ENCODE measurements around the gene ZNFX1. TPM values are rescaled to one million over a fixed set of nuclear protein-coding genes. Genes with fewer than 3 reads are reported as not detected.

Gene ZNFX1
- total RNA-seq, 1 experiment from 2014 or later = 11.0 TPM

GRCh38 chr20:49318091-49318429 lies 40.2 kb upstream of the ZNFX1 start (continued):
- no peak for TF ChIP-seq STAT6 (CRISPR knock-in tag; conservative IDR thresholded peaks at IDR 0.05; ENCODE audit: low read depth)
- no peak for TF ChIP-seq PRRX2 (CRISPR knock-in tag; IDR thresholded peaks at IDR 0.05)
- no peak for TF ChIP-seq GRHL2 (CRISPR knock-in tag; IDR thresholded peaks at IDR 0.05; ENCODE audit: insufficient replicate concordance, severe bottlenecking)
- no peak for TF ChIP-seq JAZF1 (CRISPR knock-in tag; IDR thresholded peaks at IDR 0.05)
- no peak for TF ChIP-seq E2F5 (CRISPR knock-in tag; IDR thresholded peaks at IDR 0.05)
- TF ChIP-seq ZNF423 (CRISPR knock-in tag; IDR thresholded peaks at IDR 0.05) = no peak
- TF ChIP-seq, protein P1, sequence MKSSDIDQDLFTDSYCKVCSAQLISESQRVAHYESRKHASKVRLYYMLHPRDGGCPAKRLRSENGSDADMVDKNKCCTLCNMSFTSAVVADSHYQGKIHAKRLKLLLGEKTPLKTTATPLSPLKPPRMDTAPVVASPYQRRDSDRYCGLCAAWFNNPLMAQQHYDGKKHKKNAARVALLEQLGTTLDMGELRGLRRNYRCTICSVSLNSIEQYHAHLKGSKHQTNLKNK (CRISPR knock-in tag; IDR thresholded peaks at IDR 0.05) = no peak

DNA sequence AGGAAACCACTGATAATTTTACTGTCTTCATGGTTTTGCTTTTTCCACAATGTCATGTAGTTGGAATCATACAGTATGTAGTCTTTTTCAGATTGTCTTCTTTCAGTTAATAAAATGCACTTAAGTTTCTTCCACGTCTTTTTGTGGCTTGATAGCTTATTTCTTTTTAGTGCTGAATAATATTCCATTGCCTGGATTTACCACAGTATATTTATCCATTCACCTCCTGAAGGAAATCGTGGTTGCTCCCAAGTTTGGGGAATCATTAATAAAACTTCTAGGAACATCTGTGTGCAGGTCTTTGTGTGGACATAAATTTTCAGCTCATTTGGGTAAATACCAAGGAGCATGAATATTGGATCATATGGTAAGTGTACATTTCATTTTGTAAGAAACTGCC lies 38.8 kb upstream of the ZNFX1 start:
- Mint-ChIP-seq H3K36me3 (no peaks in the 10 kb centered on the region), H3K27me3 (ENCODE audit: low read depth) (peaks cover 72% of the 10 kb centered on the region), H3K4me3 (no peak overlapping the region), H3K27ac (no peak overlapping the region), H3K9me3 (no peaks in the 10 kb centered on the region; the same call in 1 of the 2 replicates), H3K4me1 (peaks cover 19% of the 10 kb centered on the region)
- ATAC-seq (no peak), DNase-seq (ENCODE audit: low spot score) (no peak)
- ChIA-PET POLR2A (no interaction called here), CTCF (no interaction called here)
- TF ChIP-seq, protein P2, sequence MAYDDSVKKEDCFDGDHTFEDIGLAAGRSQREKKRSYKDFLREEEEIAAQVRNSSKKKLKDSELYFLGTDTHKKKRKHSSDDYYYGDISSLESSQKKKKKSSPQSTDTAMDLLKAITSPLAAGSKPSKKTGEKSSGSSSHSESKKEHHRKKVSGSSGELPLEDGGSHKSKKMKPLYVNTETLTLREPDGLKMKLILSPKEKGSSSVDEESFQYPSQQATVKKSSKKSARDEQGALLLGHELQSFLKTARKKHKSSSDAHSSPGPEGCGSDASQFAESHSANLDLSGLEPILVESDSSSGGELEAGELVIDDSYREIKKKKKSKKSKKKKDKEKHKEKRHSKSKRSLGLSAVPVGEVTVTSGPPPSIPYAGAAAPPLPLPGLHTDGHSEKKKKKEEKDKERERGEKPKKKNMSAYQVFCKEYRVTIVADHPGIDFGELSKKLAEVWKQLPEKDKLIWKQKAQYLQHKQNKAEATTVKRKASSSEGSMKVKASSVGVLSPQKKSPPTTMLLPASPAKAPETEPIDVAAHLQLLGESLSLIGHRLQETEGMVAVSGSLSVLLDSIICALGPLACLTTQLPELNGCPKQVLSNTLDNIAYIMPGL (CRISPR knock-in tag; IDR thresholded peaks at IDR 0.05) = no peak
- TF ChIP-seq ZNF512 (CRISPR knock-in tag; IDR thresholded peaks at IDR 0.05; ENCODE audit: borderline replicate concordance) (no peak), ZSCAN18 (CRISPR knock-in tag; IDR thresholded peaks at IDR 0.05) (no peak), ZNF671 (CRISPR knock-in tag; IDR thresholded peaks at IDR 0.05) (no peak), CREB1 (CRISPR knock-in tag; IDR thresholded peaks at IDR 0.05) (no peak), EMX1 (CRISPR knock-in tag; IDR thresholded peaks at IDR 0.05) (no peak), ESRRA (CRISPR knock-in tag; IDR thresholded peaks at IDR 0.05; ENCODE audit: borderline replicate concordance) (no peak), CBFB (CRISPR knock-in tag; IDR thresholded peaks at IDR 0.05; ENCODE audit: low read depth) (no peak), MAX (CRISPR knock-in tag; IDR thresholded peaks at IDR 0.05) (no peak), ZNF138 (CRISPR knock-in tag; conservative IDR thresholded peaks at IDR 0.05) (no peak), SMAD4 (CRISPR knock-in tag; IDR thresholded peaks at IDR 0.05) (no peak), IRF2 (CRISPR knock-in tag; IDR thresholded peaks at IDR 0.05; ENCODE audit: borderline replicate concordance, low read depth) (no peak)
- TF ChIP-seq, protein P3, sequence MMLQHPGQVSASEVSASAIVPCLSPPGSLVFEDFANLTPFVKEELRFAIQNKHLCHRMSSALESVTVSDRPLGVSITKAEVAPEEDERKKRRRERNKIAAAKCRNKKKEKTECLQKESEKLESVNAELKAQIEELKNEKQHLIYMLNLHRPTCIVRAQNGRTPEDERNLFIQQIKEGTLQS (CRISPR knock-in tag; conservative IDR thresholded peaks at IDR 0.05) = no peak
- TF ChIP-seq, protein P4, sequence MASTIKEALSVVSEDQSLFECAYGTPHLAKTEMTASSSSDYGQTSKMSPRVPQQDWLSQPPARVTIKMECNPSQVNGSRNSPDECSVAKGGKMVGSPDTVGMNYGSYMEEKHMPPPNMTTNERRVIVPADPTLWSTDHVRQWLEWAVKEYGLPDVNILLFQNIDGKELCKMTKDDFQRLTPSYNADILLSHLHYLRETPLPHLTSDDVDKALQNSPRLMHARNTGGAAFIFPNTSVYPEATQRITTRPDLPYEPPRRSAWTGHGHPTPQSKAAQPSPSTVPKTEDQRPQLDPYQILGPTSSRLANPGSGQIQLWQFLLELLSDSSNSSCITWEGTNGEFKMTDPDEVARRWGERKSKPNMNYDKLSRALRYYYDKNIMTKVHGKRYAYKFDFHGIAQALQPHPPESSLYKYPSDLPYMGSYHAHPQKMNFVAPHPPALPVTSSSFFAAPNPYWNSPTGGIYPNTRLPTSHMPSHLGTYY (CRISPR knock-in tag; IDR thresholded peaks at IDR 0.05) = no peak
- TF ChIP-seq, protein P5, sequence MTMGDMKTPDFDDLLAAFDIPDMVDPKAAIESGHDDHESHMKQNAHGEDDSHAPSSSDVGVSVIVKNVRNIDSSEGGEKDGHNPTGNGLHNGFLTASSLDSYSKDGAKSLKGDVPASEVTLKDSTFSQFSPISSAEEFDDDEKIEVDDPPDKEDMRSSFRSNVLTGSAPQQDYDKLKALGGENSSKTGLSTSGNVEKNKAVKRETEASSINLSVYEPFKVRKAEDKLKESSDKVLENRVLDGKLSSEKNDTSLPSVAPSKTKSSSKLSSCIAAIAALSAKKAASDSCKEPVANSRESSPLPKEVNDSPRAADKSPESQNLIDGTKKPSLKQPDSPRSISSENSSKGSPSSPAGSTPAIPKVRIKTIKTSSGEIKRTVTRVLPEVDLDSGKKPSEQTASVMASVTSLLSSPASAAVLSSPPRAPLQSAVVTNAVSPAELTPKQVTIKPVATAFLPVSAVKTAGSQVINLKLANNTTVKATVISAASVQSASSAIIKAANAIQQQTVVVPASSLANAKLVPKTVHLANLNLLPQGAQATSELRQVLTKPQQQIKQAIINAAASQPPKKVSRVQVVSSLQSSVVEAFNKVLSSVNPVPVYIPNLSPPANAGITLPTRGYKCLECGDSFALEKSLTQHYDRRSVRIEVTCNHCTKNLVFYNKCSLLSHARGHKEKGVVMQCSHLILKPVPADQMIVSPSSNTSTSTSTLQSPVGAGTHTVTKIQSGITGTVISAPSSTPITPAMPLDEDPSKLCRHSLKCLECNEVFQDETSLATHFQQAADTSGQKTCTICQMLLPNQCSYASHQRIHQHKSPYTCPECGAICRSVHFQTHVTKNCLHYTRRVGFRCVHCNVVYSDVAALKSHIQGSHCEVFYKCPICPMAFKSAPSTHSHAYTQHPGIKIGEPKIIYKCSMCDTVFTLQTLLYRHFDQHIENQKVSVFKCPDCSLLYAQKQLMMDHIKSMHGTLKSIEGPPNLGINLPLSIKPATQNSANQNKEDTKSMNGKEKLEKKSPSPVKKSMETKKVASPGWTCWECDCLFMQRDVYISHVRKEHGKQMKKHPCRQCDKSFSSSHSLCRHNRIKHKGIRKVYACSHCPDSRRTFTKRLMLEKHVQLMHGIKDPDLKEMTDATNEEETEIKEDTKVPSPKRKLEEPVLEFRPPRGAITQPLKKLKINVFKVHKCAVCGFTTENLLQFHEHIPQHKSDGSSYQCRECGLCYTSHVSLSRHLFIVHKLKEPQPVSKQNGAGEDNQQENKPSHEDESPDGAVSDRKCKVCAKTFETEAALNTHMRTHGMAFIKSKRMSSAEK (CRISPR knock-in tag; IDR thresholded peaks at IDR 0.05; ENCODE audit: borderline replicate concordance) = no peak

Measured in WTC11 (cell line).